GM18907 (cell line): ENCODE results near the gene CHD5.

Experiments
- ATAC-seq: cut with Tn5 transposase; IDR thresholded peaks from one replicate; pipeline ENCODE4 v1.9.1; 2021; ENCODE audit warnings: mild to moderate bottlenecking, moderate library complexity; ENCODE audit not compliant: unreplicated experiment

CHD5 gene

DNA sequence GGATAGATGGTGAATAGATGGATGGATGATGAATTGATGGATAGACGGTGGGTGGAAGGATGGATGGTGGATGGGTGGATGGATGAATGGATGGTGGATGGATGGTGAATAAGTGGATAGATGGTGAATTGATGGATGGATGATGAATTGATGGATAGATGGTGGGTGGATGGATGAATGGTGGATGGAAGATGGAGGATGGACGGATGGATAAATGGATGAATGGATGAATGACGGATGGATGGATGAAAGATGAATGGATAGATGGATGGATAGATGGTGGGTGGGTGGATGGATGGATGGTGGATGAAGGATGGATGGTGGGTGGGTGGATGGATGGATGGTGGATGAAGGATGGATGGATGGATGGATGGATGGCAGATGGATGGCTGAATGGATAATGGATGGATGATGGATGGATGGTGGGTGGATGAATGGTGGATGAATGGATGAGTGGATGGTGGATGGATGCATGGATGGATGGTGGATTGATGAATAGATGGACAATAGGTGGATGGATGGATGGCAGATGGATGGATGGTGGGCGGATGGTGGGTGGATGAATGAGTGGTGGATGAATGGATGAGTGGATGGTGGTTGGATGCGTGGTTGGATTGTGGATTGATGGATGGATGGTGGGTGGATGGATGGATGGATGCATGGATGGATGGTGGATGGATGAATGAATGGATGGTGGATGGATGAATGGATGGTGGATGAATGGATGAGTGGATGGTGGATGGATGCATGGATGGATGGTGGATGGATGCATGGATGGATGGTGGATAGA is 5.3 kb downstream of the CHD5 start:
- ATAC-seq = no peak

DNA sequence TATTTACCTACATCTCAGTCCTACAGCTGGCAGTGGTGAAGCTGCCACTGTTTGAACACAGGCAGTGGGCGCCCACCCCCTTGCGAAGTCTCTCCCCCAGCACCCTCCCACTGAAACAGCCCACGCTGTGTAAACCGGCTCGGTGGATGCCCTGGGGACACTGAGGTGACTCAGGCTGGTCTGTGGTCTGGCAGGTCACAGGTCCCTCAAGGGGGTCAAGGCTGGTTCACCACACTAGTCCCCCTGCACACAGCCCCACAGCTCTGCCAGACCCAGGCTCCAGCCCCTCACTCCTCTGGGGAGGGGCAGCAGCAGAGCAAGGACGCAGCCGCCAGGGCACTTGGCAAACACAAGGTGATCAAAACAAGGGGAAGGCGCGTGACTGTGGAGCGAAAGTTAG is 7.6 kb downstream of the CHD5 start:
- ATAC-seq = no peak

DNA sequence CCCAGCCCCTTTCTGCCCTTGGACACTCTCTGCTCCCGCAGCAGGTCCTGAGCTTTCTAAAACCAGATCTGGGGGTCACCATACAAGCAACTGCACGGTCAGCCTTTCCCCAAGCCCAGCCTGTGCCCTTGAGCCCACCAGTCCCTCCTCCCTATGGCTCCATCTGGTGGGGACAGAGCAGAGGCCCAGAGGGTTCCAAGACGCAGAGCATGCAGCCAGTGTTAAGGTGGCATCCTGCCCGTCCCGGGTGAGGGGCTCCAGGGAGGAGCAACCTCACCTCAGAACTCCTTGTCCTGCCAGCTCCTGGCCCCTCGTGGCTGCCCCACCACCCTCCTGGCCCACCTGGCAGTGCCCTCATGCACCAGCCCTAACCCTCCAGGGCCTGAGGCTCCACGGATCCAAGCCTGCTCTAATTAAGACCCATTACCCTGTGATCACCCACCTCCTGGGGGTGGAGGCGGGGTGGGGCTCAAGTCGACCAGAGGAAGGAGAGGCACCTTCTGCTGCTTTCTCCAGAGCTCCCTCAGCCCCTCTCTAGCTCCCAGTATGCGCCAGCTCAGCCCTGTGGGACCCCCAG is 8.5 kb downstream of the CHD5 start:
- no peak for ATAC-seq

DNA sequence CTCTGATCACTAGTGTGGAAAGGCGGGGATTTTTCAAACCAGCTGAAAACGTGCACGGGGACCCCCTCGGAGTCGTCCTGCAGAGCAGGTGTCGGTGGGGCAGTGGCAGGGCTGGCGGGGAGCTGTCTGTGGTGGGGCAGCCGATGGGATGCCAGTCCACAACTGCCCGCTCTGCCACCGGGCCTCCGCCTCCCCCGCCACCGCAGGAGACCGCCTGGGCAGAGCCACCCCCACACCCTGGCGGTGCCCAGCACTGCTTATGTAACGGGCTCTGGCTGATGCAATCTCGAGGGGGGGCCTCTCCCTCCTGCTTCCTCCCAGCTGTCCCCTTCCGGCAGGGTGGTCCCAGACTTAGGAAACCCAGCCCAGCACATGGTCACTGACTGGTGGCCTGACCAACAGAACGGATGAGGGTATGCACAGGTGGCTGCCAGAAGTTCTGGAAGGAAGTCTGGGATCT is 9.3 kb downstream of the CHD5 start:
- no peak for ATAC-seq

DNA sequence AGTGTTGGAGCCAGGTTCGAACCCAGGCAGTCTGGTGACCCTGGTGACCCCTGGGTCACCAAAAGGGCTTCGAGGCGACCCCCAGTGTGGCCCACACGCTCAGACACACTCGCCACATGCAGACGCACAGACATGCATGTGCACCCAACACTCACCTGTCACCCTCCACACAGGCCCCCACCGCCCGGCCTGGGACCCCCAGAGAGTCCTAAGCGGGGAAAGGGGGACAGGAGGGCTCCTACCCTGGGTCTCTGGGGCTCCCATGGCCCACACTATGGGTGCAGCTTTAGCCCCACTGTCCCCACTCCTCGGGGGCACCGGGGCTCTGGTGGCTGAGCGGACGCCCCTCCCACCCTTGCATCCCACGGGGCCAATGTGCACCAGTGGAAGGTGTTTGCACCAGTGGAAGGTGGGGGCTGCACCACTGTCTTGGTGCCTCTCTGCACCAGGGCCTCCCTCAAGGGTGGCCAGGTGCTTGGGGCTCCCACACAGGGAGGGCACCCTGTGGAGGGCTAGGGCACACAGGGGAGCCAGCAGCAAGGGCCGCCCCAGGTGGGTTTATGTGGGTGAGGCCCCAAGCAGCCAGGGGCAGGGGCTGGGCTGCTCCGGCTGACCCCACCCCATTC is 9.9 kb downstream of the CHD5 start:
- no peak for ATAC-seq

DNA sequence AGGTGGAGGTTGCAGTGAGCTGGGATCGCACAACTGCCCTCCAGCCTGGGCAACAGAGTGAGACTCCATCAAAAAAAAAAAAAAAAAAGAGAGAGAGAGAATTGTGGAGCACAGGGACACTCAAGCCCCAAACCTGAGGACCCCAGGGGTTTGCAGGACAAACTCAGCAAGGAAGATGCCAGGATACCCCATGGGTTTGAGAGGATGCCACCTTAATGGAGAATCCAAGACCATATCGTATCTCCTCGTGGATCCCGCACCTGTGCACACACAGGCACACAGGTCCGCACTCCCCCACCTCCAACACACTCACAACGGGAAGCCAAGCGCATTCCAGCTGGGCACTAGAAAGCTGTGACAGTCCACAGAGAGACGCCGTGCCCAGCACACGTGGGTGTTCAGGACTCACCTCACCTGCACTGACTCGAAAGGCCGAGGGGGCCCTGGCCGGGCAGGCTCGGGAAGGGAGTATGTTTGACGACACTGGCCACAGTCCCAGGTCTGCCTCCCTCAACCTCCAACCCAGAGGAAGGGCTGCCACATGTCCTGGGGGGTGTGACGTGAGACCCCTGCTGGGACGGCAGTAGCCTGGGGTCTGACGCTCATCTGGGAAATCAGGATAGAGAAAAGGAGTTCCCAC is 11.1 kb downstream of the CHD5 start:
- no peak for ATAC-seq

DNA sequence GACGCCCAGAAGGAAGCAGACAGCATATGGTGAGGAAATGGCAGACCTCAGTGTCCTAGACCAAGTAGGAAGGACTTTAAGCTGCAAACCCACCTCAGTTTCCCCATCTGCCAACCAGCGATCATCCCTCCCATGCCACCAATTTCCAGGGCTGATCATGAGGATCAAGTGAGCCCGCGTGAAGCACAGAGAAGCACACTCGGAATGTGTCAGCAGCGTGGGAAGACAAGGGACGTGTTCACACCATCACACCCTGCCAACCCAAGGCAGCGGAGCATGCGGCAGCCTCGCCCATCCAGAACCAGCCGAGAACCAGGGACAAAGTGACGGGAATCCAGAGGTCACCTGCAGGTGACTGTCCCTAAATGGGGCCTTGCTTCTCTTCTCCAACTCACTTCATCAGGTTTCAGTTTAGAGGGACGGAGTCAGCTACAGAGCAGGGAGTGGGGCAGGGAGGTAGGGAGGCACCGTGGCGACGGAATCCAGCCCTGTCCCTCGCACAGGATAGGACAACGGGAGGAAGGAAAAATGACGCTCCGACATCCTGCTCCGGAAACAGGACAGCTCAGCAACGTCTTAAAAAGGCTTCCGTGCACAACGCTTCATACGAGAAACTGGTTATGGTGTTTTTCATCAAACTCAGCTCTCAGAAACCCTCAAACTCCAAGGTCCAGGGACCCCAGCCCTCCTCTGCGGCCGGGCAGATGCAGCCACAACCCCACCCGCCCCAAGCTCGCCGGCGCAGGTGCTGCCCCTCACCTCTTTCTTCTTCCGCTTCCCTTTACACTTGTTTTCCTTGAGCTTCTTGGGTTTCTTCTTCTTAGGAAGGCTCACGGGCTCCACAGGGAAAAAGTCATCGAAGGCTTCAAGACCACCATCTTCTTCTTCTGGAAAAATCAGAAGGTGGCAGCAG is 12.5 kb downstream of the CHD5 start:
- no peak for ATAC-seq

DNA sequence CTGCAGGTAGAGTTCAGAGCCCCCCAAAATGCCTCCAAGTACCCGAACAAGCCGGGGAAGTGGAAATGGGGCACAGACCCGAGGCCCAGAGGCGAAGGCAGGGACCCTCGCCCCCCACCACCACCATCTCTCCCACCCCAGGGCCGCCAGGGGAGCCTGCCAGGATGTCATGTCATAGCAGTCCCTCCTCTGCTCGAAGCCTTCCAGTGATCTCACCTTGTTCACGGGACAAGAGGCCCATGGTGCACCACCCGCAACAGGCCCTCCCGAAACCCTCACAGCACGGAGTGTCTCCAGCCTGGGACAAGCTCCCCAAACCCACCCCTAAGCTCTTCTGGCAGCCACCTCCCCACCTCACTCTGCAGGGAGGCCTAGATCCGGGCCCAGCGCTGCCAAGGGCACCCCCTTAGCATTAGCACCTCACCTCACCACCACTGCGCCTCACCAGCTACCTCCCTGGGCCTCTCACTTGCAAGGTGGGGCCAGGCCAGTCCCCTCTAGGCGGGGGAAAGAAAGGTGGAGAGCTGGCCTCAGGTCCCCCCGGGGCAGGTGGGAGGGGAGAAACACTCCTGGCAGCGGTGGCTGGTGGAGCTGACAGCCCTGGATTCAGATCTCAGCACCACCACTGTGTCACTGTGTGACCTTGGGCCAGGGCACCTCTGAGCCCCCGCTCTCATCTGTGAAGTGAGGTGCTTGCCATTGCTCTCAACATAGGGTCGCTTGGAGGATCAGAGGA is 13.3 kb downstream of the CHD5 start:
- no peak for ATAC-seq

DNA sequence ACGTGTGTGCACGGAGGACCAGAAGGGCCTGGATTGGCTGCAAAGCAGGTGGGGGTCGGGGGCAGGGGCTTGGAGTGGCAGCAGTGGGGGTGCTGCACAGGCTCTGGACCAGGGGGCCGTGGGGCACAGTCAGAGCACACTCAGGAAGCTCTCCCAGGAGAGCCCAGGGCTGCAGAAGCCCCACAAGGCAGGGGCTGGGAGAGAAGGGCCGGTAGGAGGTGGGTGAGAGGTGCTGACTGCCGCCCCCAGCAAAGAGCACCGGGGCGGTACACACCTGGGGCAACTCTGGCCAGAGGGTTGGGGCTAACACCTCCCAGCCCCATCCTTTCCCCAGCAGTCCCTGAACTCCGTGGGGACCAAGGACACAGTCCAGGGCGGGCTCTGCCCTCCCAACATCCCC is 13.9 kb downstream of the CHD5 start:
- ATAC-seq = no peak

DNA sequence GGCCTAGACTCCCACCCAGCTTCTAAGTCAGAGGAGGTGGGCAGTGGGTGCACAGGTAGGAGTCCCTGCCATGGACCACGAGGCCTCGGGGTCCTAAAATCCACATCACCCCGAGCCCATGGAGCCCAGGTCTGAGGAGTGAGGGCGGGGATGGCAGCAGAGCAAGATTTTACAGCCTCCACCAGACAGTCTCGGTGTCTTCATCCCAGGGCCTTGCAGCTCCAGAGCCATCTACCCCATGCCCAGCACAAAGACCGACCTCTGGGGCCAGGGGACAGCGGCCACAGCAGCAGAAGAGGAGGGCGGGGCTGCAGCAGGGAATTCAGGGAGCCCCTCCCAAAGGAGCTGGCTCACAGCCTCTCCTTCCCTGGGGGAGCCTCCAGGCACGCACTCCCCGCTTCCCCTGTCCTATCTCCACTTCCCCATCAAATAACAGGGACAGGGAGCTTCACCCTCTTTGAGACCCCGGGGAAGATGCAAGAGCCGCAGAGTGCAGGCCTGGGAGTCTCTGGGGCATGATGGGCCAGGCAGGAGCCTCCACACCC is 14.6 kb downstream of the CHD5 start:
- ATAC-seq = no peak

DNA sequence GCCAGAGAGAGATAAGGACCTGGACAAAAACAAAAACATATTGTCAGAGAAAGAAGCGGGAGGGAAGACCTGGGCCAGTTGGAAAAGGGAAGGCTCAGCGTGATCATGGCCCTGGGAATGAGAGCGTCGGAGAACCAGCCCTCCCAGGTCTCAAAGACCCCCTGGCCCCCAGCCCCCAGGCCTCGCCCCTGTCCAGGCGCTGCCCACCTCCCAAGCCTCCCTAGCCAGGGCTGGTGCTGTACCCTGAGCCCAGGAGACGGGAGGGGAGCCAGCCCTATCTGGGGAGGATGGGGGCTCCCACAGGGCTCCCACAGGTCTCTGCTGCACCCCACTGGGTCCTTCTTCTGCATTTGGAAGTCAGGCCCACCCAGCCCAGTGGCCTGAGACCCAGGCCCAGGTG is 15.1 kb downstream of the CHD5 start:
- no peak for ATAC-seq

DNA sequence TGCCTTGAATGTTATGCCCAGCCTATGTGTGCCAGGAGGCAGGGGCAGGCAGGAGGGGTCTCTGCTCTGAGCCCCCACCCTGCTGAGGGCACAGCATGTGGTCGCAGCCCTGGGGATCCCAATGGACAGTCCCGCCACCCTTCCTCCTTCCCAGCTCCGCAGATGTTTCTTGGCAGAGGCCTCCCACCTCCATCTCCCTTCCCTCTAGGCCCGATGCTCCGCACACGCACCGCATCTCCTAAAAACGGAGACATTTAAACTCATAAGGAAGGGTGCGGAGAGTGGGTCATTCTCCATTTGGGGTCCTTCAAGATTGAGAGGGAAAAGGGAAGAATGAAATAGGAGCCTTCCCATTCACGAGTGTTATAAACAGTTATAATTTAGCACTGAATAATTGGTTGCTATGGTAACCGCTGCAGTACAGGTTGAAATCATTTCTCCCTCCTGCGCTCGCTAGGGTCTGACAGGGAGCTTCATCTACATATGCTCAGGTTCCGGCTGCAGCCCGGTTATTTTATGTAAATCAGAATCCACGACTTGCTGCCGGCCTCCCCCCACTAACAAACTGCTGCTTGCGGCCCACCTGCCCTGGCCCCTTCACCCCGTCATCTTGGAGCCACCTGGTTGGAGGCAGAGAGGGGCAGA is 16.0 kb downstream of the CHD5 start:
- no peak for ATAC-seq

DNA sequence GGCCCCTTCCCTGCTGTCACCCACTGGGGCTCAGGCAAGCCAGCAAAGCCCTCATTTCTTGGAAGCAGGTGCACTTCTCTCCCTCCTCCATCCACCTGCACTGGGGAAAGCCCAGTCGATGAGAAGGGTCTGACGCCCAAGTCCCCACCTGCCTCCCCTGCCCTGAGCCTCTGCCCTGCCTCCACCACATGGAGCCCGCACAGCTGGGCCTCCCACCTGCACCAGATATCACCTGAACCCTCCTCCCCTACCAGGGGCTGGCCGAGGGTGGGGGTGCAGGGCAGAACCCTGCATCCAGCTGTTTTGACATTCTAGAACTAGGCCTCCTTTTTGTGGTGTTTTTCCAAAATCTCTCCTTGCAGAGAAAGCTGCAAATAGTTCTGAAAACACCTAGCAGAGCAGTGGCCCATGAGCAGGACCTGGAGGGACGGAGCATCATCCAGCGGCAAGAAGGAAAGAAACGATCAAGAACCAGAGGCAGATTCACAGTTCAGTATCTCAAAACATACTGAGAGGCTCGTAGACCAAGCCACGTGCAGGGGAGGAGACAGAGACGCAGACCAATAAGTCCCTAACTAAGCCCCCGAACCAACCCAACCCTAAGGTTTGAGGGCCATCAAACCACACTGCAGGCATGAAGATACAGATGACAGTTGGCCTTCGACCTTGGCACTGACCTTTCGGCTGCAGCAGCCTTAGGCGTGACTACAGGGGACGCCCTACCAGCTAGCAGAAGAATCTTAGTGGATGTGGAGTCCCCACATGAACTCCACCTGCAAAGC is 16.7 kb downstream of the CHD5 start:
- no peak for ATAC-seq

DNA sequence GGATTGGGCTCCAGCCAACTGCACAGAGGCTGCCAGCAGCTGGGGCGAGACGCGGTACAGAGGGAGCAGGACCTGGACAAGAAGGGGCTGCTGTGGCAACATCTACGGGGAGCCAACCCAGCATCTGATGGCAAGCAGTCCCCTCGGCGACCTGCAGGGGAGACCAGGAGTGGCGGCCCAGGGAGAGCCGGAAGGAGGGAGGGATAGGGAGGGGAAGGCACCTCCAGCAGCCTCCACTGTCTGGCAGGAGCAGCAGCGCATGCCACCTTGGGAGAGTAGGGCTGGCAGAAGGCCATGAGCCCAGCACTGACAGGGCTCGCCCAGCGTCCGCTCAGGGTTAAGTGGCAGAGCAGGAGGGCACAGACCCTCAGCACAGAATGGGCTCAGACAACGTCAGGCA is 17.3 kb downstream of the CHD5 start:
- no peak for ATAC-seq

DNA sequence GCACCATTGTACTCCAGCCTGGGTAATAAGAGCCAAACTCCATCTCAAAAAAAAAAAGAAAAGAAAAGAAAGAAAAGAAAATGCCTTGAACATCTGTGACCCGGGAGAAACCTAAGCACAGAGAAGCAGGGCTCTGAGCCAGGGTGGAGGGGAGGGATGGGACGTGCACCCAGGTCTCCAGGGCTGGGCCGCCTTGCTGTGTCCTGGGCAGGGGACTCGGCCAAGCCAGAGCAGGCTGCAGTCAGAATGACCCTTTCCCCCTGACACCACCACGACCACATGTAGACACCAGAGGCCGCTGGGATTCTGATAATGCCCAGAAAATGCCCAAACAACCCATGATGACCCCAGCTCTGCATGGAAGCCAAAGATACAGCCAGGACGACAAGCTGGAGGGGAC is 17.8 kb downstream of the CHD5 start:
- ATAC-seq = no peak

DNA sequence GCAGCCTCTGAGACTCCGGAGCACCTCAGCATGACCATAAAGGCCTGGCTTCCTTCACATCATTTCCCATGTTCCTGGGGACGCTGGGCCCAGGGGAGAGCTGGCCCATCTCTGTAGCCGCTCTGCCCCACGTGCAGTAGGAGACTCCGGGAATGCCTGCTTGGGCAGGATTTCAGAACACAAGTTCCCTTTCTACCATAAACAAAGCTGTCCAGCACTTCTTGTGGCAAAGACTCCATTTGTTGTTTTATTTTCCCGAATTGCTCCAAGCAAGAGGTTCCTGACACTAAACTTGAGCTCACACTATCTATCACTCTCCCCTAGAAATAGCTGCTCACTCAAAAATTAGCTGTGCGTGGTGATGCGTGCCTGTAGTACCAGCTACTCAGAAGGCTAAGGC is 21.9 kb downstream of the CHD5 start:
- ATAC-seq = no peak

DNA sequence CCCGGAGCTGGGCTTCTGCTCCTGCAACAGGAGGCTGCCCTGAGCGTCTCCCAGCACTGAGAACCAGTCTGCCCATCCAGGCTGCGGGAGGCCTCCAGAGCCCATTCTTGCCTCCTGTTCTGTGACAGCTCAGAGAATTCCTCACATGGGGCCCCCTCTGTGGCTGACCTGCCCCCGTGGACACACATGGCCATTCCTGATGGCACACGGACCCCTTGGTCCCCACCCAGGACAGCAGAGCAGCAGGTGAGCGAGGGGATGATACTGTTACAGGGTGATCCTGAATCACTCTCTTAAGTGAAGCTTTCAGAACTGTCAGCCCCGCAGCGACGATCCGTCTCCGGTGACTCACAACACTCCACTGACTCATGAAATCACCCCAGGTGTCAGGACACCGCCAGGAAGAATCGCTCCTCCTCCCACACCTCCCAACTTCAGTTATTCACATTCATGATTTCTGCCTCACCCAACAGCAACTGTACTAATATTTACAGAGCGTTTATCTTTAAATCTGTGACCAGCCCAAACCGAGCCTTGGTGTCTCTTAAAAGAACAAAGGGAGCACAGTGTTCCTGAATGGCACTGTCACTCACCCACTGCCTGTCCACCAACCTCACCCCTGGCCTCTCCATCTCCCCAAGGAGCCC is 22.5 kb downstream of the CHD5 start:
- no peak for ATAC-seq

DNA sequence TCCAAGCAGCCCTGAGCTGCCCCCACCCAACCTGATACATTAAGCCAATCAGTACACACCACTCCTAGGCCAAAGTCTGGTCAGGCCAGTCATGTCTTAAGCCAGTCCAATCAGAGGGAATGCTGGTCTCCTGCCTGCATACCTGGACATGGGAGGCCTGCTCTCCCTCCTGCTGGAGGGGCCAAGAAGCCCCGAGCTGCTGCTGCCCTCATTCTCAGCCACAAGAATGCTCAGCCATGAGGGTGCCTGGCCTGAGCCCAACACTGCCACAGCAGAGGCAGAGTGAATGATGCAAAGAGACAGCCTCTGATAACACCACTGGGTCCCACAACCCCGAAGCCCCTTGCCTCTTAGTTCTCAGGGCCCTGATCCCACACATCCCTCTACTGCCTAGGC is 23.0 kb downstream of the CHD5 start:
- ATAC-seq = no peak
